Neural cell (in vitro differentiated cells): Measurements from ENCODE around the gene UBE2N. TPM values are rescaled to one million over a fixed set of nuclear protein-coding genes. Genes with fewer than 3 reads are reported as not detected.

Source experiments
- H2AFZ ChIP-seq: fragments of 200-600, 300-800 bp; sonication (generic), shearing (Covaris generic); 2 replicates; pipeline ENCODE4 v1.6.0; 2014; ENCODE audit warnings: low read depth, mild to moderate bottlenecking, antibody characterized with exemption, low read length, moderate library complexity
- H3F3A ChIP-seq: fragments of 200-600 bp; shearing (Covaris generic); 2 replicates; pipeline ENCODE4 v1.6.1; 2016; ENCODE audit warnings: mild to moderate bottlenecking, moderate library complexity, mixed read lengths, antibody characterized with exemption, low read length; ENCODE audit not compliant: insufficient read depth, poor library complexity, severe bottlenecking
- H3K27ac ChIP-seq: fragments of 200-600, 300-800 bp; sonication (generic), shearing (Covaris generic); 2 replicates; pipeline ENCODE4 v1.5.1; 2014; ENCODE audit warnings: mild to moderate bottlenecking, low read length, moderate library complexity
- H3K27me3 ChIP-seq: fragments of 300-800, 200-600 bp; sonication (generic), shearing (Covaris generic); 2 replicates; pipeline ENCODE4 v1.6.0; 2014; ENCODE audit warnings: mild to moderate bottlenecking, low read depth, low read length, moderate library complexity; ENCODE audit not compliant: insufficient read depth
- H3K36me3 ChIP-seq: fragments of 300-800, 200-600 bp; sonication (generic), shearing (Covaris generic); 2 replicates; pipeline ENCODE4 v1.5.1; 2014; ENCODE audit warnings: mild to moderate bottlenecking, antibody characterized with exemption, low read length, moderate library complexity; ENCODE audit not compliant: insufficient read depth
- H3K4me2 ChIP-seq: fragments of 300-800, 200-600 bp; sonication (generic), shearing (Covaris generic); 2 replicates; pipeline ENCODE4 v1.6.0; 2014; ENCODE audit warnings: mild to moderate bottlenecking, low read length
- H3K4me3 ChIP-seq: fragments of 300-800, 200-600 bp; sonication (generic), shearing (Covaris generic); 2 replicates; pipeline ENCODE4 v1.5.1; 2014; ENCODE audit warnings: mild to moderate bottlenecking, low read length, moderate library complexity
- H3K79me2 ChIP-seq: fragments of 200-600 bp; shearing (Covaris generic); replicated peaks from 2 replicates; pipeline ENCODE4 v1.6.0; 2014; ENCODE audit warnings: mild to moderate bottlenecking, low read length, moderate library complexity; ENCODE audit not compliant: insufficient read depth
- H3K9ac ChIP-seq: fragments of 300-800, 200-600 bp; sonication (generic), shearing (Covaris generic); 2 replicates; pipeline ENCODE4 v1.6.1; 2016; ENCODE audit warnings: mild to moderate bottlenecking, low read length, mixed read lengths
- H3K9me2 ChIP-seq: fragments of 200-600 bp; shearing (Covaris generic); 2 replicates; pipeline ENCODE4 v1.6.1; 2016; ENCODE audit warnings: mild to moderate bottlenecking, low read length, mixed read lengths; ENCODE audit not compliant: insufficient read depth
- H3K9me3 ChIP-seq: fragments of 200-600, 300-800 bp; sonication (generic), shearing (Covaris generic); 2 replicates; pipeline ENCODE4 v1.6.1; 2016; ENCODE audit warnings: mild to moderate bottlenecking, mixed run types, low read length, moderate library complexity, mixed read lengths
- H4K20me1 ChIP-seq: fragments of 200-600 bp; shearing (Covaris generic); 2 replicates; pipeline ENCODE4 v1.6.1; 2016; ENCODE audit warnings: mild to moderate bottlenecking, mixed run types; ENCODE audit not compliant: insufficient read depth
- EP300 ChIP-seq: fragments of 450-650 bp; conservative IDR thresholded peaks from 2 replicates; pipeline ENCODE4 v1.6.1; 2014; ENCODE audit warnings: antibody characterized with exemption, mild to moderate bottlenecking, moderate library complexity; ENCODE audit not compliant: poor library complexity, severe bottlenecking
- EZH2 ChIP-seq: fragments of 200-600, 300-800 bp; shearing (Covaris generic), sonication (generic); IDR thresholded peaks from 2 replicates; pipeline ENCODE4 v1.6.1; 2014; ENCODE audit warnings: antibody characterized with exemption, low read length, borderline replicate concordance, mild to moderate bottlenecking; ENCODE audit not compliant: insufficient read depth, poor library complexity, severe bottlenecking
- MXI1 ChIP-seq: fragments of 450-650 bp; conservative IDR thresholded peaks from 2 replicates; pipeline ENCODE4 v1.6.1; 2014; ENCODE audit warnings: antibody characterized with exemption, mild to moderate bottlenecking; ENCODE audit not compliant: poor library complexity, severe bottlenecking
- POLR2AphosphoS5 ChIP-seq: IDR thresholded peaks from 2 replicates; pipeline ENCODE4 v1.6.1; 2012
- RAD21 ChIP-seq: fragments of 450-650 bp; conservative IDR thresholded peaks from 2 replicates; pipeline ENCODE4 v1.6.1; 2014; ENCODE audit warnings: antibody characterized with exemption, mild to moderate bottlenecking, moderate library complexity
- SMC3 ChIP-seq: fragments of 450-650 bp; conservative IDR thresholded peaks from 2 replicates; pipeline ENCODE4 v1.6.1; 2014; ENCODE audit warnings: antibody characterized with exemption, mild to moderate bottlenecking, moderate library complexity; ENCODE audit not compliant: poor library complexity
- TAF1 ChIP-seq: IDR thresholded peaks from 2 replicates; pipeline ENCODE4 v1.6.1; 2012; ENCODE audit warnings: low read depth
- polyA plus RNA-seq: library from polyadenylated mRNA; depleted of rRNA; stranded (reverse); fragments of >200 nt; gene quantifications from 2 replicates; pipeline ENCODE4 v1.2.3, GENCODE V29; 2014
- TF ChIP-seq, protein P1 (sequence below): fragments of 450-650 bp; IDR thresholded peaks from 2 replicates; pipeline ENCODE4 v1.5.1; 2014; ENCODE audit warnings: antibody characterized with exemption, mild to moderate bottlenecking, moderate library complexity; ENCODE audit not compliant: poor library complexity, severe bottlenecking
- TF ChIP-seq, protein P2 (sequence below): IDR thresholded peaks from 2 replicates; pipeline ENCODE4 v1.6.1; 2012; ENCODE audit warnings: borderline replicate concordance

UBE2N gene
- polyA plus RNA-seq, 1 donor from 2014 or later, result 172 TPM

GRCh38 chr12:93365616-93366405 lies 75.9 kb downstream of the UBE2N start:
- H3K9me3 ChIP-seq, result no peaks in the 10 kb centered on the region
- no peak overlapping the region for H3K4me2 ChIP-seq
- no peaks in the 10 kb centered on the region for H4K20me1 ChIP-seq
- no peaks in the 10 kb centered on the region for H3K9me2 ChIP-seq
- H3K27ac ChIP-seq, result no peak overlapping the region
- H2AFZ ChIP-seq, result no peak overlapping the region
- H3K79me2 ChIP-seq, result no peaks in the 10 kb centered on the region
- no peaks in the 10 kb centered on the region for H3F3A ChIP-seq
- H3K4me3 ChIP-seq, result no peak overlapping the region
- TF ChIP-seq EZH2 (no peak), EP300 (no peak), RAD21 (no peak), TAF1 (no peak), POLR2AphosphoS5 (no peak), MXI1 (no peak), SMC3 (no peak)
- TF ChIP-seq, protein P1, sequence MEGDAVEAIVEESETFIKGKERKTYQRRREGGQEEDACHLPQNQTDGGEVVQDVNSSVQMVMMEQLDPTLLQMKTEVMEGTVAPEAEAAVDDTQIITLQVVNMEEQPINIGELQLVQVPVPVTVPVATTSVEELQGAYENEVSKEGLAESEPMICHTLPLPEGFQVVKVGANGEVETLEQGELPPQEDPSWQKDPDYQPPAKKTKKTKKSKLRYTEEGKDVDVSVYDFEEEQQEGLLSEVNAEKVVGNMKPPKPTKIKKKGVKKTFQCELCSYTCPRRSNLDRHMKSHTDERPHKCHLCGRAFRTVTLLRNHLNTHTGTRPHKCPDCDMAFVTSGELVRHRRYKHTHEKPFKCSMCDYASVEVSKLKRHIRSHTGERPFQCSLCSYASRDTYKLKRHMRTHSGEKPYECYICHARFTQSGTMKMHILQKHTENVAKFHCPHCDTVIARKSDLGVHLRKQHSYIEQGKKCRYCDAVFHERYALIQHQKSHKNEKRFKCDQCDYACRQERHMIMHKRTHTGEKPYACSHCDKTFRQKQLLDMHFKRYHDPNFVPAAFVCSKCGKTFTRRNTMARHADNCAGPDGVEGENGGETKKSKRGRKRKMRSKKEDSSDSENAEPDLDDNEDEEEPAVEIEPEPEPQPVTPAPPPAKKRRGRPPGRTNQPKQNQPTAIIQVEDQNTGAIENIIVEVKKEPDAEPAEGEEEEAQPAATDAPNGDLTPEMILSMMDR, result no peak
- TF ChIP-seq, protein P2, sequence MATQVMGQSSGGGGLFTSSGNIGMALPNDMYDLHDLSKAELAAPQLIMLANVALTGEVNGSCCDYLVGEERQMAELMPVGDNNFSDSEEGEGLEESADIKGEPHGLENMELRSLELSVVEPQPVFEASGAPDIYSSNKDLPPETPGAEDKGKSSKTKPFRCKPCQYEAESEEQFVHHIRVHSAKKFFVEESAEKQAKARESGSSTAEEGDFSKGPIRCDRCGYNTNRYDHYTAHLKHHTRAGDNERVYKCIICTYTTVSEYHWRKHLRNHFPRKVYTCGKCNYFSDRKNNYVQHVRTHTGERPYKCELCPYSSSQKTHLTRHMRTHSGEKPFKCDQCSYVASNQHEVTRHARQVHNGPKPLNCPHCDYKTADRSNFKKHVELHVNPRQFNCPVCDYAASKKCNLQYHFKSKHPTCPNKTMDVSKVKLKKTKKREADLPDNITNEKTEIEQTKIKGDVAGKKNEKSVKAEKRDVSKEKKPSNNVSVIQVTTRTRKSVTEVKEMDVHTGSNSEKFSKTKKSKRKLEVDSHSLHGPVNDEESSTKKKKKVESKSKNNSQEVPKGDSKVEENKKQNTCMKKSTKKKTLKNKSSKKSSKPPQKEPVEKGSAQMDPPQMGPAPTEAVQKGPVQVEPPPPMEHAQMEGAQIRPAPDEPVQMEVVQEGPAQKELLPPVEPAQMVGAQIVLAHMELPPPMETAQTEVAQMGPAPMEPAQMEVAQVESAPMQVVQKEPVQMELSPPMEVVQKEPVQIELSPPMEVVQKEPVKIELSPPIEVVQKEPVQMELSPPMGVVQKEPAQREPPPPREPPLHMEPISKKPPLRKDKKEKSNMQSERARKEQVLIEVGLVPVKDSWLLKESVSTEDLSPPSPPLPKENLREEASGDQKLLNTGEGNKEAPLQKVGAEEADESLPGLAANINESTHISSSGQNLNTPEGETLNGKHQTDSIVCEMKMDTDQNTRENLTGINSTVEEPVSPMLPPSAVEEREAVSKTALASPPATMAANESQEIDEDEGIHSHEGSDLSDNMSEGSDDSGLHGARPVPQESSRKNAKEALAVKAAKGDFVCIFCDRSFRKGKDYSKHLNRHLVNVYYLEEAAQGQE, result no peak
- H3K27me3 ChIP-seq, result no peaks in the 10 kb centered on the region
- no peak overlapping the region for H3K9ac ChIP-seq
- no peaks in the 10 kb centered on the region for H3K36me3 ChIP-seq

- H4K20me1 ChIP-seq, result no peaks in the 10 kb centered on the region
- H3K27ac ChIP-seq, result no peak overlapping the region
- TF ChIP-seq, protein P1, result no peak
- no peak for TF ChIP-seq RAD21
- TF ChIP-seq, protein P2, result no peak
- TF ChIP-seq MXI1, result no peak
- TF ChIP-seq POLR2AphosphoS5, result no peak
- no peak for TF ChIP-seq SMC3
- no peak for TF ChIP-seq EZH2
- TF ChIP-seq EP300, result no peak
- TF ChIP-seq TAF1, result no peak
- H3K79me2 ChIP-seq, result no peaks in the 10 kb centered on the region
- no peak overlapping the region for H2AFZ ChIP-seq
- no peaks in the 10 kb centered on the region for H3F3A ChIP-seq
- no peaks in the 10 kb centered on the region for H3K27me3 ChIP-seq
- no peaks in the 10 kb centered on the region for H3K36me3 ChIP-seq
- no peaks in the 10 kb centered on the region for H3K9me2 ChIP-seq
- H3K4me2 ChIP-seq, result no peak overlapping the region
- H3K9ac ChIP-seq, result no peak overlapping the region
- H3K9me3 ChIP-seq, result no peaks in the 10 kb centered on the region
- no peak overlapping the region for H3K4me3 ChIP-seq
These were observed 77.9 kb downstream of the UBE2N start for GRCh38 chr12:93363841-93364297.
